Raji (cell line): ENCODE data around the gene UBE2S.

ENCODE experiments used
- POLR2A ChIP-seq: IDR thresholded peaks from 2 replicates; pipeline ENCODE4 v1.6.1; 2011; ENCODE audit warnings: low read depth, low read length, control low read depth; ENCODE audit not compliant: insufficient read depth

UBE2S gene

DNA sequence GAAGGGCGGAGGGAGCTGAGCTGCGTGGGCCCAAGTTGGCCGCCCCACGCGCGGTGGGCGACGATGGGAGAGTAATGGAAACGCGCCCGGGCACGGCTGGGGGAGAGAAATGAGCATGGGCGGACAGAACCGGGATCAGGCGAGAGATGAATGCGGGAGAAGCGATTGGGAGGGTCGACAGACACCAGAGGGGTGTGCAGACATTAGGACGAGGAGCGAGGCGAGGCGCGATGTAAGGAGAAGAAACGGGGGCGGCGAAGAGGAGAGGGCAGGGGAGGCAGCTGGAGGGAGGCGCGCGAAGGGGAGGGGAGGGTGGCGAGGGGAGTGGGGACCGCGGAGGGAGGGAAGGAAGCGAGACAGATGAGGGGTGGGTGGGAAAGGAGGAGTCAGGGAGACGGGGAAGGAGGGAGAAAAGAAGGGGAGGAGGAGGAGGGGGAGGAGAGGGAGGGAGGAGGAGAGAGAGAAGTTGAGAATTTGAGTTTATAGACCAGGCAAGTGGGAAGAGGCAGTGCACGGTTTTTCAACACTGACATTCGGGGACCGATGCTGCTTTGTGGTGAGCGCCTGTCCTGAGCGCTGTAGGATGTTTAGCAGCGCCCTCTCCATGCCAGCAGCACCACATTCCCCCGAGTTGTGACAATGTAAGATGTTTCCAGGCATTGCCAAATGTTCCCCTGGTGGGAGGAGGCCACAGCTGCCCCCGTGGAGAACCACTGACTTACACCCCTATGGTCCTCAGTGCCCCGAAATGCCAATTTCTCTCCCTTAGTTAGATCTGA is 35.6 kb upstream of the UBE2S start, which contains the start of gene SHISA7:
Gene SHISA7, minus strand, starts transcription at position 256 of the 779 bp plus-strand sequence. CDS start 437 bp downstream, outside the sequence.
- TF ChIP-seq POLR2A, result no peak

DNA sequence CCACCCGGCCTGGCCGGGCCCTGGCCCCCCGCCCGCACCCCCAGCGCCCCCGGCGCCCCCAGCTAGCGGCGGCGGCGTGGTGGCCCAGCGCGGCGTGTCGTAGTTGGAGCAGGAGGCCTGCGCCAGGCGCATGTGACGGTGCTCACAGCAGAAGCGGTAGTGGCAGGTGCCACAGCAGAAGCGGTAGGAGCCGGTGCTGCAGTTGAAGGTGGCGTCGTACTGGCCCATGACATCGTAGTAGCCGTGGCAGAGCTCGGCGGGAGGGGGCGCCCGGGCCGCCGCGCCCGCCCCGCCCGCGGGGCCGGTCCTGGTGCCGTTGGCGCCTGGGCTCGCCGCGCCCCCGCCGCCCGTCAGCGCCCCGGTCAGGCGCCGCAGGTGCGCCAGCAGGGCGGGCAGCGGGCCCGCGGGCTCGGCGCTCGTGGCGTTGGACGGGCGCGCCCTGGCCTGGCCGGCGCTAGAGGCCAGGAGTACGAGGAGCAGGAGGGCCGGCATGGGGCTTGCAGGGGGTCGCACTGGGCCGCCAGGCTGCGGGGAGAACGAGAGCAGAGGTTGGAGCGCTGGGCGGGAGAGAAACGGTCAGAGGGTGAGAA is 34.9 kb upstream of the UBE2S start:
- TF ChIP-seq POLR2A, result no peak

DNA sequence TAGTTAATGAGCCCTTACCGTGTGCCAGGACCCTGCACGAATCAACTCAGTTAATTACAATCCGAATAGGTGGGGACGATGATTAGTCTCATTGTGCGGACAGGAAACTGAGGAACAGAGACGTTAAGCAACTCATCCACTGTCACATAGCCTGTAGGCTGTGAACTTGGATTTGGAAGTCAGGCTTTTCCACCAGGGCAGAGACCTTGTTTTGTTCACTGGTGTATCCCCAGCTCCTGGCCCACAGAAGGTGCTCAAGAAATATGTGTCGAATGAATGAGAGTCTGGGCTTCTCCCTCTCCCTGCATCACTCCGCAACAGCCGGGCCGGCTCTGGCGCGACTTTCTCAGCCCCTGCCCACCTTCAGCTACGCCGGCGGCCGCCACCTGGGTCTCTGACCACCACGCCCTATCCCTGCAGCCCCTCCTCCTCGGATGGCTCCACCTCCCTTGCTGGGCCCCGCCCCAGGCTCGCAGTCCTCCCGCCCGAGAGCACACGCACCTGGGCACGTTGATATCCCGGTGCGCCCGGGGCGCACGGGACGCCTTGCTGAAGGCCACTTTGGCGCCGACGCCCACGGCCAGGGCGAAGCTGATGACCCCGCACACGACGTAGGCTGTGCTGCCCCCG is 34.2 kb upstream of the UBE2S start:
- no peak for TF ChIP-seq POLR2A

DNA sequence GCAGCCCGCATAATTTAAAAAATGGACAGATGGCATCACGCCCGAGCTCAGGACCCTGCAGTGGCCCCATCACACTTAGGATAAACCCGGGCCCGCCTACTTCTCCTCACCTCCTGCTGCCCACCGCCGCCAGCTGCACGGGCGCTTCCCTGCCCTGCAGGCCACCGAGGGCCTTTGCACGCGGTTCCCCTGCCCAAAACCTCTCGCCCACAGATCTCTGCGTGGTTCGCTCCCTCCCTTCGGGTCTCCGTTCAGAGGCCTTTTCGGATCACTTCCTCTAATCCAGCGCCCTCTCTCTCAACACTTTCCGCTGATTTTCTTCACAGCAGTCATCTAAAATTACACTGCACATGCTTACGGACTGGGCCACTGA is 33.7 kb upstream of the UBE2S start:
- no peak for TF ChIP-seq POLR2A

DNA sequence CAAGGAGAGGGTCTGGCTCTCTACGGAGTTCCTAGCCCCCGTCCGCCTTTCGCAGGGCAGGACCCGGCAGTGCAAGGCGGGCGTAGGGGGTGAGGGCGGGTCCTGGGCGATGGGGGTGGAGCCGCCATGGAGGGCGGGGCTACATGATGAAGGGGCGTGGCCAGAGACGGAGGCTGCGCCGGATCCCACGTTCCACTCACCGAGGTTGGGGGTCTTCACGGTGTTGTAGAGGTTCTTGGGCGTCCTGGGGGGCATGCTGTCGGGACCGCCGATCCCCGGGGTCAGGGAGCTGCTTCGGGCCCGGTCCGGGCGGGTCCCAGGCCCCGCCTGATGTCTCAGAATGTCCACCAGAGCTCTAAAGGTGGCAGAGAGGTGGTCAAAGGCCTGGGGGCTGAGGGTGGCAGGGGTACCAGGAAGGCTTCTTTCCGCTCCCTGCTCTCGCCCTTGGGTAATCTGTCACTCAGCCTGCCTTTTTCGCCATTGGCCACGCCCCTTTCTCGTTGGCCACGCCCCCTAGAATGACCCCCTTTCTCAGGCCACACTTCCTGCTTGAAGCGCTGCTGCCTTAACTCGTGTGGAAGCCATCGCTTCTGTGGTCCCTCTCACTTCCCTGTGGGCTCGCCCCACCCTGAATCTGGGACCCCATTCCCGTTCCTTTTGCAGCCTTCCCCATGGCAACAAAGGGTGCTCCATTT is 33.0 kb upstream of the UBE2S start:
- TF ChIP-seq POLR2A, result no peak

DNA sequence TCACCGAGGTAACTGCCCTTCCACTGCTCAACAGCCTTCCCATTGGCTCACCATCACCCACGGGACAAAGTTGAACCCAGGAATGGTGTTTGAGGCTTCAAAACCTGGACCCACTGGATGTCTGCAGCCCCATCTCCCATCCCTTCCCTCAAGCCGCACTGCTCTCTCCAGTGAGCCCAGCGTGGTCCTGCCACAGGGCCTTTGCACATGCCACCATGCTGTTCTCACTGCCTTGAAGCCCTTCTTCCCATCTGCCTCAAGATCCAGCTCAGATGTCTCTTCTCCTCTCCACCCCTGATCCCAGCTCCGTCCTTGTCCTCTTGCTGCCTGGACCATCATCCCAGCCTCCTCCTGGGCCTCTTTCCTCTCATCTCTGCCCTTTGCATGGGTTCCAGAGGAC is 31.5 kb upstream of the UBE2S start:
- no peak for TF ChIP-seq POLR2A

DNA sequence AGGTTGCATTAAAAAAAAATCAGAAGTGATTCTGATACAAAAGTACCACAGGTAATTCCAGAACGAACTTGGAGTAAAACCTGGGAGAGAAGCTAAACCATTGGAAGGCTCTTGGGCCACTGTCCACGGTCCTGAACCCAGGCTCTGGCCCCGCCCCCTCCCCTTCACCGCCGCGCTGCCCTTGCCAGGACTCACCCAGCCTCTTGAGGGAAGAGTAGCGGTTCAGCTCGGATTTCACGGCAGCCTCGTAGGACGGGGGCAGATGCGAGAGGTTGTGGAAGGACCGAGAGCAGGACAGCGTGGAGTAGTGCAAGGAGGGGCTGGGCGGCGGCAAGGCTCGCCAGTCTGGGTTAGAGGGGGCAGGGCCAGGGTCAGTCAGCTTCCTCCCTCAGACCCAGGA is 29.8 kb upstream of the UBE2S start:
- TF ChIP-seq POLR2A, result no peak

DNA sequence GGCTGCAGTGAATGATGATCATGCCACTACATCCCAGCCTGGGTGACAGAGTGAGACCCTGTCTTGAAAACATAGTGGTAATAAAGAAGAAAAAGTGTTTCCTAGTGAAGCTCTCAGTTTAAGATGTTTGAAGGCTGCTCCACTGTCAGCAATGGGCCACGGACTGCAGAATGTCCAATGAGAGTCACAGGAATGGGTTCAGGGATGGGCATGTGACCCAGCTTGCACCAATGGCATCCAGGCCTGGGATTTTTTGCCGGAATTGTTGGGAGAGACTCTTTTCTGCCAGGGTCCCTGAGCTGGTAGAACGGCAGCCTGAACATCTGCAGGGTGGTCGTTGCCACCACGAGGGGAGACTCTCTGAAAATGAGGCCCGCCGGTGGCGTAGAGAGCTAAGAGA is 29.3 kb upstream of the UBE2S start:
- no peak for TF ChIP-seq POLR2A

DNA sequence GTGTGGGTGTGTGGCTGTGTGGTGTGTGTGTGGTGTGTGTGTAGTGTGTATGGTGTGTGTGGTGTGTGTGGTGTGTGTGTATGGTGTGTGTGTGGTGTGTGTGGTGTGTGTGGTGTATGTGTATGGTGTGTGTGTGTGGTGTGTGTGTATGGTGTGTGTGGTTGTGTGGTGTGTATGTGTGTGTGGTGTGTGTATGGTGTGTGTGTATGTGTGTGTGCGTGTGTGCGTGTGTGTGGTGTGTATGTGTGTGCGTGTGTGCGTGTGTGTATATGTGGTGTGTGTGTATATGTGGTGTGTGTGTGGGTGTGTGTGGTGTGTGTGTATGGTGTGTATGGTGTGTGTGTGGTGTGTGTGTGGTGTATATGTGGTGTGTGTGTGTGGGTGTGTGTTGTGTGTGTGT is 27.4 kb upstream of the UBE2S start:
- no peak for TF ChIP-seq POLR2A

DNA sequence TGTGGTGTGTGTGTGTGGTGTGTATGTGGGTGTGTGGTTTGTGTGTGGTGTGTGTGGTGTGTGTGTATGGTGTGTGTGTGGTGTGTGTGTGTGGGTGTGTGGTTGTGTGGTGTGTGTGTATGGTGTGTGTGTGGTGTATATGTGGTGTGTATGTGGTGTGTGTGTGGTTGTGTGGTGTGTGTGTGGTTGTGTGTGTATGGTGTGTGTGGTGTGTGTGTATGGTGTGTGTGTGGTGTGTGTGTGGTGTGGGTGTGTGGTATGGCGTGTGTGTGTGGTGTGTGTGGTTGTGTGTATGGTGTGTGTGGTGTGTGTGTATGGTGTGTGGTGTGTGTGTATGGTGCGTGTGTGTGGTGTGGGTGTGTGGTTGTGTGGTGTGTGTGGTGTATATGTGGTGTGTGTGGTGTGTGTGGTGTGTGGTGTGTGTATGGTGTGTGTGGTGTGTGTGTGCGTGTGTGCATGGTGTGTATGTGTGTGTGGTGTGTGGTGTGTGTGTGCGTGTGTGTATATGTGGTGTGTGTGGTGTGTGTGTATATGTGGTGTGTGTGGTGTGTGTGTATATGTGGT is 26.9 kb upstream of the UBE2S start:
- no peak for TF ChIP-seq POLR2A

DNA sequence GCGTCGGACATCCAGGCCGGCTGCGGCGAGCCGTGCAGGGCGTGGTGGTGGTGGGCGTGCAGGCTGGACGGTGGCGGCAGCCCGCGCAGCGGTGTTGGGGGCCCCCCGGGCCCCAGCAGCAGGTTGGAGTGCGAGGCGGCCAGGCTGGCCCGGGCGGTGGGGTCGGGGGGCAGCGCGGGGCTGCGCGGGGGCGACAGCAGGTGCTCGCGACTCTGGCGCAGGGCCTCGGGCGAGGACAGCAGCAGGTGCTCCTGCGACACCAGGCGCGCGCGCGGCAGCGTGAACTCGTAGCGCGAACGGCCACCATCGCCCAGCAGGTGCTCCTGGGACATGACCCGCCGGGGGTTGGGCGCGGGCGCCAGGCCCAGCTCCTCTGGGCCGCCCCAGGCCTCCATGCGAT is 25.7 kb upstream of the UBE2S start:
- TF ChIP-seq POLR2A, result no peak

DNA sequence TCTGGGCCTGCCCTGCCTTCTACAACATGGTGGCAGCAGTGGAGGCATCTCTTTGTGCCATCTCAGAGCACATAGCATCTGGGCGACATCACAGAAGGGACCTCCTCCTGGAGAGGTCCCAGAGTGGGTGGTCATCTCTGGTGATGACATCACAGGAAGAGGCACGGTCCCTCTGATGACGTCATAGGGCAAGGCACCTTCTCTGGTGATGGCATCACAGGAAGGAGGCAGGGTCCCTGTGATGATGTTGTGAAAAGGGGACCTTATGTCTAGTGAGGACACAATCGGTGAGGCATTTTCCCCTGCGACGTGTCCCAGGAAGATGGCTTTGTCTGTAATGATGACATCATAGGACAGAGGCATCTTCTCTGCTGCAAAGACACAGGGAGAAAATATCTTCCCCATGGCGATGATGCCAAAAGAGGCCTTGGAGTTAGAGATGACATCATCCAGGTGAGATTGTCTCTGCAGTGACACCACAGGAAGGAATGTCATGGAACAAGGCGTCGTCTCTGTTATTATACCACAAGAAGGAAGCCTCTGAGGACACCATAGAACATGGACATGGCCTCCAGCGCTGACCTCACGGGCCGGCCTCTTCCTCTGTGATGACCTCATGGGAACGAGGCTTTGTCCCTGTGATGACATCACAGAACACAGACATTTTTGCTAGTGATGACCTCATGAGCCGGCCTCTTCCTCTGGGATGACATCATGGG is 24.8 kb upstream of the UBE2S start:
- no peak for TF ChIP-seq POLR2A

DNA sequence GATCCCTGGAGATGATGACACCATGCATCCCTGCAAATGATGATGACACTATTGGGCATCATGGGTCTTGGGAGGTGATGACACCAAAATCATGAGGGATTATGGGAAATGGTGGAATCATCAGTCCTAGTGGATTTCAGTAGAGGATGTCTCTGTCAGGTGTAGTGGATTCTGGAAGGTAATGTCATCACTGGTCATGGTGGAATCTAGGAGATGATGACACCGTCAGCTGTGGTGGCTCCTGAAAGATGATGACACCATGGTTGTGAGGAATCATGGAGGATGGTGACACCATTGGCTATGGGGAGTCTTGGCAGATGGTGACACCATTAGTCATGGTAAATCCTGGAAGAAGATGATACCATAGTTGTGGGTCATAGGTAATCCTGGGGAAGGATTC is 23.6 kb upstream of the UBE2S start:
- no peak for TF ChIP-seq POLR2A

DNA sequence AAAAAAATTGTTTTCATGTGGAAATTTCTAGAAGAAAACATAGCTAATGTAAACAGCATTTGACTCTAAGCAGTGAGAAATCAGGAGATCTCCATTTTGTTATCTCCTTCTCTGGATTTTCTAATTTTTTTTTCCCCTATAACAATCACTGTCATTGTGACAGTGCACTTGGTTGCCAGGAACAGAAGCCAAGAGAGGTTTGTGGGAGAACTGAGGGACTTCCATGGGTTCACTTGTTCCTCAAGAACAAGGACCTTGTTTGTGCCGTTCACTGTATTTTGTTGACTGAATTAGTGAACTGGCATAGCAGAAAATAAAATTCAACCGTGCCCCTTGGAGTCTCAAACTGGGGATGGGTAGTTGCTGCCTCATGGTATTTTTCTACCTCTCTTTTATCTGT is 18.5 kb upstream of the UBE2S start:
- no peak for TF ChIP-seq POLR2A

DNA sequence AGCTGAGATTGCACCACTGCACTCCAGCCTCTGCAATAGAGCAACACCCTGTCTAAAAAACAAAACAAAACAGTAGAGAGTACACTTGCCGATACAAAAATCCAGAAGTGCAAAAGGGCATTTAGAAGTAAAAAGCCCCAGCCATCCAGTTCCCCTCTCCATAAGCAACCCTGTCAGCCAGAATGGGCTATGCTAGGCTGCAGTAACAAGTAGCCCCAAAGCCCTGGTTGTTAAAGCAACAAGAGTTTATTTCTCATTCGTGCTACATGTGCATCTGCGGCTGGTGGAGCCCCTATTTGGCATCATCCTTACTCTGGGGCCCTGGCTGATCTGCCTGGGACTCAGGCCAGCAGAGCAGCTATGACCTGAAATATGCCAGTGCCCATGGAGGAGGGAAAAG is 16.9 kb upstream of the UBE2S start:
- TF ChIP-seq POLR2A, result no peak
